ENCODE results near the gene CTNNA3.
"Not testable (repeated sequence)": the region's sequence is repeated elsewhere in the genome, so short reads cannot be mapped to it uniquely, and the experiment has no call there.

The CTNNA3 gene

GRCh38 chr10:67599597-67599996 lies 96.4 kb downstream of the CTNNA3 start:
- DNase-seq = no peak

GRCh38 chr10:67596641-67597040 lies 99.4 kb downstream of the CTNNA3 start:
- DNase-seq = no peak

- no peak for DNase-seq
Measured at GRCh38 chr10:67587771-67588170, 108.2 kb downstream of the CTNNA3 start.

GRCh38 chr10:67575532-67575931 lies 120.5 kb downstream of the CTNNA3 start:
- DNase-seq = no peak

GRCh38 chr10:67573484-67573883 lies 122.5 kb downstream of the CTNNA3 start:
- no peak for DNase-seq

GRCh38 chr10:67571503-67571902 lies 124.5 kb downstream of the CTNNA3 start:
- DNase-seq = no peak

- DNase-seq = not testable (repeated sequence)
Measured at GRCh38 chr10:67558311-67558710, 137.7 kb downstream of the CTNNA3 start.

- no peak for DNase-seq
Measured at GRCh38 chr10:67553254-67553653, 142.7 kb downstream of the CTNNA3 start.

- no peak for DNase-seq
Measured at GRCh38 chr10:67550838-67551402, 145.1 kb downstream of the CTNNA3 start.

- no peak for DNase-seq
Measured at GRCh38 chr10:67550046-67550445, 145.9 kb downstream of the CTNNA3 start.

- DNase-seq = no peak
Measured at GRCh38 chr10:67549390-67549789, 146.6 kb downstream of the CTNNA3 start.

GRCh38 chr10:67541411-67541810 lies 154.6 kb downstream of the CTNNA3 start:
- DNase-seq = peak; percentile 34

- DNase-seq = peak; percentile 38
Measured at GRCh38 chr10:67539312-67539711, 156.7 kb downstream of the CTNNA3 start.

- no peak for DNase-seq
Measured at GRCh38 chr10:67537906-67538305, 158.1 kb downstream of the CTNNA3 start.

GRCh38 chr10:67533376-67533775 lies 162.6 kb downstream of the CTNNA3 start:
- no peak for DNase-seq

- not testable (repeated sequence) for DNase-seq
Measured at GRCh38 chr10:67530990-67531389, 165.0 kb downstream of the CTNNA3 start.

- peak; percentile 15 for DNase-seq
Measured at GRCh38 chr10:67527351-67527750, 168.6 kb downstream of the CTNNA3 start.

GRCh38 chr10:67521546-67521945 lies 174.4 kb downstream of the CTNNA3 start:
- peak; percentile 57 for DNase-seq

- peak; percentile 83 for DNase-seq
Measured at GRCh38 chr10:67520924-67521520, 175.0 kb downstream of the CTNNA3 start.

- DNase-seq = no peak
Measured at GRCh38 chr10:67519434-67519833, 176.6 kb downstream of the CTNNA3 start.

- no peak for DNase-seq
Measured at GRCh38 chr10:67518756-67519155, 177.2 kb downstream of the CTNNA3 start.

- no peak for DNase-seq
Measured at GRCh38 chr10:67518043-67518442, 178.0 kb downstream of the CTNNA3 start.

- no peak for DNase-seq
Measured at GRCh38 chr10:67506757-67507091, 189.3 kb downstream of the CTNNA3 start.

- peak; percentile 27 for DNase-seq
Measured at GRCh38 chr10:67506083-67506756, 189.8 kb downstream of the CTNNA3 start.

Measured in OCI-M1 (cell line).